ENCODE results near the gene NOP16.

DNA sequence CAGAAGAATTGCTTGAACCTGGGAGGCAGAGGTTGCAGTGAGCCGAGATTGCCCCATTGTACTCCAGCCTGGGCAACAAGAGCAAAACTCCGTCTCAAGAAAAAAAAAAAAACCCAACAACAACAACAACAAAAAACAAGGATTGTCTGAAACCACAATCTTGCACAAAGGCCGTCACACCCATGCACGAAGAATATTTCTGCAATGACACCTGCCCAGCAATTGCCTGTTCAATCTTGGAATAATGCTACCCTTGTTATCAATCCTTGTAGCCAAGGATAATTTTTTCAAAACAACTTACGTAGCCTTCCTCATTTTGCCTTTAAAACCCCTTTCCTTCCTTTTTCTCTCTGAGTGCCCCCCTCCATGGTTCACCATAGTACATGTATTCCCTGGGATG lies 31.7 kb upstream of the NOP16 start:
- no peak for TF ChIP-seq POLR2A (IDR thresholded peaks at IDR 0.05; ENCODE audit: low read length)
- no peak for TF ChIP-seq GATA1 (IDR thresholded peaks at IDR 0.05; ENCODE audit: low read depth, low read length)
